Measurements from ENCODE around the gene RBFOX1. TPM values are rescaled to one million over a fixed set of nuclear protein-coding genes. Genes with fewer than 3 reads are reported as not detected.

Gene RBFOX1
- not detected for total RNA-seq

DNA sequence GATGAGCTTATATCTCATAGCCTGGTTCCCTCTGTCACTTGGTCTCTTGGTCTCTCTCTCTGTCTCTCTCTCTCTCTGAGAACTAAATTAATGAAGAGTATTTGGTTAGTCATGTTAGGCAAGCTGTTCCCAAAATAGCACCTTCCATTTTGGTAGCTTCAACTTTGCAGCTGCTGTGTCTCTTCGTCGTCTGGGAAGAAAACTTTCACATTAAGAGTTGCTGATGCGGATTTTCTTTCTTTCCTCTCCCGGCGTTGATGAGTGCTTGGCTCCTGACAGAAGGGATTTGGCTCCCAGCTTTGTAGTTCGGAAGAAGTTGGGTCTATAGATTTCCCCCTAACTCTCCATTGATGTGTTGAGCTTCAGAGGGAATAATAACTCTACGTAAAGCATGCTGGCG, at the start of gene RBFOX1:
RBFOX1 (plus strand) TSS at position 235 of the 400 bp plus-strand sequence.
- ChIA-PET POLR2A (no interaction called here), CTCF (no interaction called here)
- Mint-ChIP-seq H3K4me1 (ENCODE audit: low read depth) (no peaks in the 10 kb centered on the region), H3K9me3 (peaks cover 28% of the 10 kb centered on the region), H3K4me3 (no peak within 1 kb of the TSS), H3K27ac (no peak within 1 kb of the TSS), H3K36me3 (no peaks in the 10 kb centered on the region), H3K27me3 (no peaks in the 10 kb centered on the region)
- DNase-seq, result no peak
- intact Hi-C loops (cut with micrococcal nuclease), result no loop called here

DNA sequence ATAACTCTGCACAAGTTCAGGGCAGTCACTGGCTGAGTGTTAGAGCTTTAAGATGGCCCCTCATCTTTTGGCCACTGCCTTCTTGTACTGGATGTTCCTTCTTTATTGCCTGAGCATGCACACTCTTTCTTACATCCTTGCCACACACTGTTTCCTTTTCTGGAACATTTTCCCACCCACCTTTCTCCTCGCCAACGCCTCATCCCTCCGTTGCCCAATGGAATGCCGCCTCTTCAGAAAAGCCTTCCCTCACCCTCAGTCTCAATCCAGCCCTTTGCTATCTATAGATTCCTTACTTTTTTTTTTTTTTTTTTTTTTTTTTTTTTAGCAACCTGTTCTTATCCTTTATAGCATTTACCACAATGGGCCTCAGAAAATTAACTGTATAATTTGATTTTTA, 47.9 kb upstream of the RBFOX1 start:
- ChIA-PET POLR2A (no interaction called here), CTCF (no interaction called here)
- Mint-ChIP-seq H3K27me3 (no peaks in the 10 kb centered on the region), H3K36me3 (no peaks in the 10 kb centered on the region), H3K9me3 (peaks cover 31% of the 10 kb centered on the region), H3K4me1 (ENCODE audit: low read depth) (no peaks in the 10 kb centered on the region), H3K27ac (no peak overlapping the region), H3K4me3 (no peak overlapping the region)
- intact Hi-C loops (cut with micrococcal nuclease), result no loop called here
- no peak for DNase-seq

DNA sequence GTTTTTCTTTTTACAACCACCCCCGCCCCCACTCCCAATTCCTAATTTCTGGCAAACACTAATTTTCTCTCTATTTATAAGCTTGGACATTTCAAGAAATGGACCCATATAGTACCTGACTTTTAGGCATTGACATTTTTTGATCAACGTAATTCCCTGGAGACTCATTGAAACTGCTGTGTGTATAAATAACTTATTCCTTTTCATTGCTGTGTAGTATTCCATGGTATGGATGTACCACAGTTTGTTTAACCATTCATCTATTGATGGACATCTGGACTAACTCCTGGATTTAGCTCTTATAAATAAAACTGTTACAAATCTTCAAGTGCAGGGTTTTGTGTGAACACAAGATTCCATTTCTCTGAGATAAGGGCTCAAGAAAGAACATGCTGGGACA, 47.1 kb upstream of the RBFOX1 start:
- Mint-ChIP-seq H3K4me1 (ENCODE audit: low read depth) (no peaks in the 10 kb centered on the region), H3K36me3 (no peaks in the 10 kb centered on the region), H3K27me3 (no peaks in the 10 kb centered on the region), H3K4me3 (no peak overlapping the region), H3K9me3 (peaks cover 32% of the 10 kb centered on the region), H3K27ac (no peak overlapping the region)
- ChIA-PET CTCF (no interaction called here), POLR2A (no interaction called here)
- no peak for DNase-seq
- intact Hi-C loops (cut with micrococcal nuclease), result no loop called here

DNA sequence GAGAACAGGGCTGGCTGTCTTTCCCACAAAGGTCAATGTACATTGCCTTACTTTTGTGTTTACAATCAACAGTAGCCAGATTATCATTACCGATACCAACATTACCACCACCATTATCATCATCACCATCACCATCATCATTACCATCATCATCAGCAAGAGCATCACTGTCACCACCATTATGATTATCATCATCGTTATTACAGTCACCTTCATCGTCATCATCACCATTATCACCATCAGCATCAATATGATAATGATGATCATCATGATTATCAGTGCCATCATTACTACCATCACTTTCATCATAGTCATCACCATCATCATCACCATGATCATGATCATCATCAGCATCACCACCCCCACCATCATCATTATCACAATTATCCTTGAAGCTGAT, 43.3 kb upstream of the RBFOX1 start:
- no peak for DNase-seq
- Mint-ChIP-seq H3K4me1 (ENCODE audit: low read depth) (no peaks in the 10 kb centered on the region), H3K27ac (no peak overlapping the region), H3K4me3 (no peak overlapping the region), H3K36me3 (no peaks in the 10 kb centered on the region), H3K9me3 (peaks cover 42% of the 10 kb centered on the region), H3K27me3 (no peaks in the 10 kb centered on the region)
- intact Hi-C loops (cut with micrococcal nuclease), result no loop called here
- ChIA-PET POLR2A (no interaction called here), CTCF (no interaction called here)

DNA sequence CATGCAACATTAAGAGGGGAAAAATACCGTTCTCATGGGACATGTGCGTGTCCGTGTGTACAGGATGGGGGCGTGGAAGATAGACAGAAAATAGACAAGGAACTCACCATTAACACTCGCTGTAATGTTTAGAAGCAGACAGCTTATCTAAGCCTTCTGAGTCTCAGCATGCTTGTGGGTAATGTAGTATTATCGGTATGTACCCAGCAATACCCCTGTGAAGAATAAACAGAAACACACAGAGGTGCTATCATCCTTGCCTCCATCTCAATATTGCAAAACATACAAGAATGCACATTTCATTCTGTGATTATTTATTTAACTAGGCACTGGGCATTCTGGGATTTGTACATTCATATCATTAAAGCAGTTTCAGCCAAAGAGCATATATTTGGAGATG, 42.0 kb upstream of the RBFOX1 start:
- no peak overlapping the region for H3K27ac Mint-ChIP-seq
- H3K9me3 Mint-ChIP-seq, result peaks cover 40% of the 10 kb centered on the region
- H3K27me3 Mint-ChIP-seq, result no peaks in the 10 kb centered on the region
- no peak for DNase-seq
- no peak overlapping the region for H3K4me3 Mint-ChIP-seq
- H3K4me1 Mint-ChIP-seq (ENCODE audit: low read depth), result no peaks in the 10 kb centered on the region
- H3K36me3 Mint-ChIP-seq, result no peaks in the 10 kb centered on the region
- CTCF ChIA-PET, result no interaction called here
- intact Hi-C loops (cut with micrococcal nuclease), result no loop called here
- POLR2A ChIA-PET, result no interaction called here

DNA sequence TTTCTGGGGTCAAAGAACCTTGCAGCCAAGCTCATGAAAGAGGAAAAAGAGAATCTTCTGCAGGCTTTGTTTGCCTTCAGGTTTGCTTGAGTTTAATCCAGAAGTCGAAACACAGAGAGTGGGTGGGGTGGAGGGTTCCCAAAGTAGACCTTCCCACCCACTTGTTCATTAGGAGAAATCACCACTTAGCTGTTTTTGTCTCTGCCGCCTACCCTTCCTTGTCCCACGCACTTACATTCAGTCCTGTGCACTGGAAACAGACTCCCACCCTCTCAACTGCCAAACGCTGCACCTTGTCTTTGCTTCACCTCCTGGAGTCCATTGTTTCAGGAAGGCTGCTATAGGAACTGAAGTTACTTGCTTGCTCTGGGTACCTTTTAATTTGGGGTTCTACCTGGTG, 38.6 kb upstream of the RBFOX1 start:
- no peaks in the 10 kb centered on the region for H3K4me1 Mint-ChIP-seq (ENCODE audit: low read depth)
- H3K4me3 Mint-ChIP-seq, result no peak overlapping the region
- H3K9me3 Mint-ChIP-seq, result peaks cover 35% of the 10 kb centered on the region
- H3K36me3 Mint-ChIP-seq, result no peaks in the 10 kb centered on the region
- no peak overlapping the region for H3K27ac Mint-ChIP-seq
- DNase-seq, result no peak
- intact Hi-C loops (cut with micrococcal nuclease), result no loop called here
- no peaks in the 10 kb centered on the region for H3K27me3 Mint-ChIP-seq
- CTCF ChIA-PET, result no interaction called here
- POLR2A ChIA-PET, result no interaction called here

DNA sequence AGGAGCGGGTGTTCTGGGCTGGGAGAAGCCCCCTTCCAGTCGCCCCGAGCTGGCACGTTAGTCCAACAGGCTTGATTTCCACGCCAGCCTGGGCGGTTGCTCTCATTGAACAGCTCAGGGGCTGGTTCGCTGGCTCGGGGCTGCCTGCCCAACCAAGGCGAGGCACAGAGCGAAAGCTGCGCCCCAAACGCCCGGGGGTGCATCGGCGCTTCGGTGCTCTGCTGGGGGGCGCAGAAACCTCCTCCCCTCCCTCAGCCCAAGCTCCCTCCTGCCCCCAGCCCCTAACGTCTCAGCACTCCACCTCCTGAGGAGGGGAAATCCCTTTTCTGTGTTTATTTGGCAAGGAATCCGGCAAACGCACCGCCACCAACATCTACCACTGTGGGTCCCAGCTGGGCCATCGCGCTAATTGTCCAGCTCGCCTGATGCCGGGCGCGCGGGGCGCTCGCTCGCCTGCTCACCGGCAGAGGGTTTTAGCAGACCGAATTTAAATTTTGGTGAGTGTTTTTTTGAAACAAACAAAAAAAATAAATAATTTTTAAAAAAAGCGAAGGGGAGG, 29.5 kb upstream of the RBFOX1 start:
- intact Hi-C loops (cut with micrococcal nuclease), result no loop called here
- Mint-ChIP-seq H3K27ac (no peak overlapping the region), H3K4me1 (ENCODE audit: low read depth) (no peaks in the 10 kb centered on the region), H3K9me3 (peaks cover 12% of the 10 kb centered on the region), H3K4me3 (no peak overlapping the region), H3K27me3 (peaks cover 14% of the 10 kb centered on the region), H3K36me3 (peaks cover 1% of the 10 kb centered on the region)
- CTCF ChIA-PET, result no interaction called here
- POLR2A ChIA-PET, result no interaction called here
- DNase-seq, result no peak

DNA sequence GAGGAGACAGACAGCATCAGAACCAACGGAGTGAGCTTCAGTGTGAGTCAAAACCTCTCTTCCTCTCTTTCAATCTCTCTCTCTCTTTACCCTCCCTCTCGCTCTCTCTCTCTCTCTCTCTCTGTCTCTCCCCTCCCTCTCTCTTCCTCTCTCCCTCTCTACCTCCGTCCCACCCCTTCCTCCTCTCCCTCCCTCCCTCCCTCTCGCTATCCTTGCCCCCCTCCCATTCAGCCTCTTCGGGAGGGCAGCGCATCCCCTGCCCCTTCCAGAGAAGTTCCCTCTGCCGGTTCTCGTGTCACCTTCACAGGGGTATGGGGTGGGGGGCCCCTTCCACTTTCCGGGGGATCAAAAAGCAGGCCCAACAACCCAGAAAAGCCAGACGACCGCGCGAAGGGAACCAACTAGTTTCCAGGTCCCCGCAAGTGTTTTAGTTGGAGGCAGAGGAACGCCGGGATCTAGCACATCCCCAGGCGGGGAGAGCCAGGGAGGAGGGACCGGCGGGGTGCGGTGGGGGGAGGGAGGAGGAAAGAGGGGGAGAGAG, 28.9 kb upstream of the RBFOX1 start:
- peaks cover 14% of the 10 kb centered on the region for H3K27me3 Mint-ChIP-seq
- intact Hi-C loops (cut with micrococcal nuclease), result no loop called here
- no peak overlapping the region for H3K27ac Mint-ChIP-seq
- no peak for DNase-seq
- ChIA-PET POLR2A (no interaction called here), CTCF (no interaction called here)
- H3K9me3 Mint-ChIP-seq, result peaks cover 14% of the 10 kb centered on the region
- H3K36me3 Mint-ChIP-seq, result peaks cover 1% of the 10 kb centered on the region
- no peaks in the 10 kb centered on the region for H3K4me1 Mint-ChIP-seq (ENCODE audit: low read depth)
- no peak overlapping the region for H3K4me3 Mint-ChIP-seq

DNA sequence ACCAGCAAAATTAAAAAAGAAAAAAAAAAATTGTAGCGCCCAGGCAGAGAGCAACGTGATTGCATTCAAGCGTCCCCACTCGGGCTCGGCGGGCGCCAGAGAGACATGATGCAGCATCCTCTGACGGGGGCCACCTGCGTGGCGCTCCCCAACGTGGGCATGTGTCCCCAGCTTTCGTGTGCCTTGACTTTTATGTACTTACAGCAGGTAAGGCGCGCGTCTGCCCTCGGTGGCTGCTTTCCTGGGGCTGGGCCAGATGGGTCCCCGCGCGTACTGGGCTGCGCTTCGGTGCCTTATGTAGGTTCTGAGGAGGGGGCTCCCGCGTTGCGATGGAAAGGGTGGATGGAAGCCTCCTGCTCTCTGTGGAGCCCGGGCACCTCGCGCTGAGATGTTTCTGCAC, 28.4 kb upstream of the RBFOX1 start:
- DNase-seq, result no peak
- intact Hi-C loops (cut with micrococcal nuclease), result no loop called here
- H3K27me3 Mint-ChIP-seq, result peaks cover 14% of the 10 kb centered on the region
- H3K9me3 Mint-ChIP-seq, result peaks cover 15% of the 10 kb centered on the region
- ChIA-PET POLR2A (no interaction called here), CTCF (no interaction called here)
- H3K36me3 Mint-ChIP-seq, result peaks cover 1% of the 10 kb centered on the region
- H3K4me3 Mint-ChIP-seq, result no peak overlapping the region
- no peak overlapping the region for H3K27ac Mint-ChIP-seq
- no peaks in the 10 kb centered on the region for H3K4me1 Mint-ChIP-seq (ENCODE audit: low read depth)

DNA sequence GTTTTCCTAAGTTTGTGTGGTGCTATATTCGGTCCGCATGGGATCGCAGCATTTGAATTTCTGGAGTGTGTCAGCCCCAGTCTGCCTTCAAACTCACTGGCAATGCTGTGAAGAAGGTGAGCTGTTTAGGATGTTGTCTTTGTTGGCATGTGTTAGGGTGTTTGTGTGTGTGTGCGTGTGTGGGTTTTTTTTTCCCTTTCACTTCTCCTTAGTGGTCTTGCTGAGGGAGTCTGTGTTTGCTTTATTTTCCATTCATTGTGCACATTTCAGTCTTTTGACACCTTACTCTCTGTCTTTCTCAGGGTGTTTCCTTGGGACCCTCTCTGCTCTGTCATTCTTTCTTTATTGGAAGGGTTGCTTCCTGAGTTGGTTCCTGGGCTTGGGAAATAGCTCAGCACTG, 27.7 kb upstream of the RBFOX1 start:
- ChIA-PET POLR2A (no interaction called here), CTCF (no interaction called here)
- peaks cover 19% of the 10 kb centered on the region for H3K9me3 Mint-ChIP-seq
- H3K4me3 Mint-ChIP-seq, result no peak overlapping the region
- no peaks in the 10 kb centered on the region for H3K4me1 Mint-ChIP-seq (ENCODE audit: low read depth)
- H3K36me3 Mint-ChIP-seq, result peaks cover 1% of the 10 kb centered on the region
- no peak for DNase-seq
- H3K27me3 Mint-ChIP-seq, result peaks cover 14% of the 10 kb centered on the region
- intact Hi-C loops (cut with micrococcal nuclease), result no loop called here
- no peak overlapping the region for H3K27ac Mint-ChIP-seq

DNA sequence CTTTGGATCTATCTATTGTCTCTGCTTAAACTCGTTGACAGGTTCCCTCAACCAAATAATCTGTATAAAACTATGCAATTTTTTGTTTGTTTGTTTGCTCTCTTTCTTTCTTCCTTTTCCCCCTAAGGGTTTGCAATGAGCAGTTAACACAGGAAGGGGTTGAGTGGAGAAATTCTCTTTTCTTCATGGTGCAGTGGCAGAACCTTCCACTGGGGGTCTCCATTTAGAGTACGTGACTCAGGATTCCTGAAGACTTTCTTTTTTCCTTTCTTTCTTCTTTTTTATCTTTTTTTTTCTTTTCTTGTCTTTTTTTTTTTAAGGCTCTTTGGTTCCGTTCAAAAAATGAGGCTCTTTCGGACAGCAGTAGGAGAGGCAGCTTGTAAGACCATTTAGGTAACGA, 19.5 kb upstream of the RBFOX1 start:
- H3K9me3 Mint-ChIP-seq, result peaks cover 9% of the 10 kb centered on the region

DNA sequence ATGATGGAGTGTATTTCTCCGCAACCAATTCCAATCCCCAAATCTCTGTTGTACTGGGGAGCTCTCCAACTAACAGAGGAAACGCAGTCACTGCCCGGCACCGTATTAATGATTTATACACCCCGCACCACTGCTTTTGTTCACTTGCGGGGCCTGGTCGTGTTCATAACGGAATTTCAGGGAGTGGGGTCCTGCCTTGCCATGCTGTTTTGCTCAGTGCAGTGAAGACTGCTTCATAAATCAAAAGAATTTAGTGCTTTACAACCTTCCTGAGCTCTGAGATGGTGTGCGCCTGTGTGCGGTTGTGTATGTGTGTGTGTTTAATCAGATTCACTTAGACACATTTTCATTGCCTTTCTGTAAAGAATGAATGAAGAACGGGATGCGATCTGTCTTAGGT, 18.5 kb upstream of the RBFOX1 start:
- no peaks in the 10 kb centered on the region for H3K27me3 Mint-ChIP-seq
- intact Hi-C loops (cut with micrococcal nuclease), result no loop called here
- no peak overlapping the region for H3K27ac Mint-ChIP-seq
- no peak for DNase-seq
- H3K4me3 Mint-ChIP-seq, result no peak overlapping the region
- H3K4me1 Mint-ChIP-seq (ENCODE audit: low read depth), result no peaks in the 10 kb centered on the region
- no peaks in the 10 kb centered on the region for H3K36me3 Mint-ChIP-seq
- peaks cover 6% of the 10 kb centered on the region for H3K9me3 Mint-ChIP-seq
- ChIA-PET POLR2A (no interaction called here), CTCF (no interaction called here)

More for the DNA sequence above, 19.5 kb upstream of the RBFOX1 start:
- H3K27ac Mint-ChIP-seq, result no peak overlapping the region
- no peak overlapping the region for H3K4me3 Mint-ChIP-seq
- no peak for DNase-seq
- ChIA-PET CTCF (no interaction called here), POLR2A (no interaction called here)
- no peaks in the 10 kb centered on the region for H3K4me1 Mint-ChIP-seq (ENCODE audit: low read depth)
- intact Hi-C loops (cut with micrococcal nuclease), result no loop called here
- no peaks in the 10 kb centered on the region for H3K27me3 Mint-ChIP-seq
- H3K36me3 Mint-ChIP-seq, result no peaks in the 10 kb centered on the region

DNA sequence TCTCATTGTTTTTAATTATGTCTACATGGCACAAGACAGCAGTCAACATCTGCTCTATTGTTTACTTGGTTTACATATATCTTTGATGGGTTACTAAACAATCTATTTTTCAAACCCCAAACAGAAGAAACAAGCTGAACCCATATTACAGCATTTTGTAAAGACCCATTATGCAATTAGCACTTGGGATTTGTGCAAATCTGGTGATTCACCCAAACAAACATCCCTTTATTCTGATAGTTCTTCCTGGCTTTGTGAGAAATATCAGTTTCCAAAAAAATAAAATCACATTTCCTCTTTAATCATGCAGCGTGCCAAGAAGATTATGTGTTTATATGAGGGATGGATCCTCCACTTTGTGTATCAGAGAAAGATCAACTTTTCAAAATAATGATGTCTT, 16.8 kb upstream of the RBFOX1 start:
- Mint-ChIP-seq H3K27ac (no peak overlapping the region), H3K4me3 (no peak overlapping the region), H3K9me3 (peaks cover 13% of the 10 kb centered on the region), H3K4me1 (ENCODE audit: low read depth) (no peaks in the 10 kb centered on the region), H3K27me3 (no peaks in the 10 kb centered on the region), H3K36me3 (no peaks in the 10 kb centered on the region)
- POLR2A ChIA-PET, result no interaction called here
- CTCF ChIA-PET, result no interaction called here
- DNase-seq, result no peak
- intact Hi-C loops (cut with micrococcal nuclease), result no loop called here

Measured in activated CD4-positive, alpha-beta memory T cell treated with anti-CD3 and anti-CD28 coated beads for 36 hours (primary cell).